HepG2 (cell line): Measurements from ENCODE around the gene ARHGEF12. TPM values are rescaled to one million over a fixed set of nuclear protein-coding genes. Genes with fewer than 3 reads are reported as not detected.

ENCODE experiments used
- ARHGAP35 ChIP-seq: sonication (generic); formaldehyde crosslinking; IDR thresholded peaks from 2 replicates; pipeline ENCODE4 v1.9.0; 2022; ENCODE audit warnings: mild to moderate bottlenecking, inconsistent platforms, moderate library complexity, missing genetic modification reagents, borderline replicate concordance
- EP300 ChIP-seq, 3 experiments: sonication (generic) in 1 of 3; formaldehyde crosslinking in 1 of 3; IDR thresholded peaks; 2 replicates each; pipeline versions ENCODE4 v1.5.1 to v1.6.1; 2011 to 2020; ENCODE audit warnings: low read depth in 2 of 3, low read length in 2 of 3, borderline replicate concordance in 1 of 3, improper control_type of control experiment in 1 of 3, mild to moderate bottlenecking in 1 of 3, missing genetic modification reagents in 1 of 3, moderate library complexity in 1 of 3
- GZF1 ChIP-seq: sonication (generic); formaldehyde crosslinking; IDR thresholded peaks from 2 replicates; pipeline ENCODE4 v1.5.1; 2020; ENCODE audit warnings: mild to moderate bottlenecking, missing genetic modification reagents
- KLF11 ChIP-seq: IDR thresholded peaks from 2 replicates; pipeline ENCODE4 v1.6.1; 2016; ENCODE audit warnings: missing compliant biosample characterization
- NONO ChIP-seq, 2 experiments: fragments of 450-650 bp in 1 of 2; sonication (generic) in 1 of 2; formaldehyde crosslinking in 1 of 2; IDR thresholded peaks in 1 of 2; conservative IDR thresholded peaks in 1 of 2; 2 replicates each; pipeline versions ENCODE4 v1.6.1 to v1.8.0; 2017 to 2022; ENCODE audit warnings: mild to moderate bottlenecking in 1 of 2, missing genetic modification reagents in 1 of 2, moderate library complexity in 1 of 2
- NRL ChIP-seq: sonication (generic); formaldehyde crosslinking; IDR thresholded peaks from 2 replicates; pipeline ENCODE4 v1.5.0; 2020; ENCODE audit warnings: missing genetic modification reagents, mild to moderate bottlenecking, moderate library complexity, borderline replicate concordance
- PHF21A ChIP-seq: sonication (generic); formaldehyde crosslinking; IDR thresholded peaks from 2 replicates; pipeline ENCODE4 v1.5.0; 2020; ENCODE audit warnings: mild to moderate bottlenecking, missing genetic modification reagents
- PITX1 ChIP-seq: sonication (generic); formaldehyde crosslinking; IDR thresholded peaks from 2 replicates; pipeline ENCODE4 v1.5.1; 2020; ENCODE audit warnings: mild to moderate bottlenecking, missing genetic modification reagents
- POLR2A ChIP-seq, 2 experiments: IDR thresholded peaks; 2 replicates each; pipeline ENCODE4 v1.6.1; 2011; ENCODE audit warnings: low read depth in 2 of 2, low read length in 2 of 2, mild to moderate bottlenecking in 1 of 2, moderate library complexity in 1 of 2; ENCODE audit not compliant: insufficient read depth in 1 of 2
- SALL1 ChIP-seq: sonication (generic); formaldehyde crosslinking; IDR thresholded peaks from 2 replicates; pipeline ENCODE4 v1.8.0; 2022; ENCODE audit warnings: mild to moderate bottlenecking, missing genetic modification reagents
- SMAD1 ChIP-seq: sonication (generic); formaldehyde crosslinking; IDR thresholded peaks from 2 replicates; pipeline ENCODE4 v1.4.0; 2020; ENCODE audit warnings: missing genetic modification reagents, low read depth, mild to moderate bottlenecking, borderline replicate concordance
- ZBTB42 ChIP-seq: sonication (generic); formaldehyde crosslinking; IDR thresholded peaks from 2 replicates; pipeline ENCODE4 v1.5.0; 2020; ENCODE audit warnings: mild to moderate bottlenecking, missing genetic modification reagents
- ZC3H4 ChIP-seq: sonication (generic); formaldehyde crosslinking; IDR thresholded peaks from 2 replicates; pipeline ENCODE4 v1.4.0; 2020; ENCODE audit warnings: missing genetic modification reagents, borderline replicate concordance
- ZNF235 ChIP-seq: sonication (generic); formaldehyde crosslinking; IDR thresholded peaks from 2 replicates; pipeline ENCODE4 v1.8.1; 2023; ENCODE audit warnings: mild to moderate bottlenecking, missing genetic modification reagents, borderline replicate concordance
- ZNF251 ChIP-seq: sonication (generic); formaldehyde crosslinking; IDR thresholded peaks from 2 replicates; pipeline ENCODE4 v1.9.0; 2021; ENCODE audit warnings: mild to moderate bottlenecking, missing genetic modification reagents
- ZNF280B ChIP-seq: sonication (generic); formaldehyde crosslinking; IDR thresholded peaks from 2 replicates; pipeline ENCODE4 v1.5.0; 2020; ENCODE audit warnings: missing genetic modification reagents, mild to moderate bottlenecking, borderline replicate concordance
- ZNF343 ChIP-seq: sonication (generic); formaldehyde crosslinking; IDR thresholded peaks from 2 replicates; pipeline ENCODE4 v1.4.0; 2020; ENCODE audit warnings: mild to moderate bottlenecking, missing genetic modification reagents
- ZNF607 ChIP-seq: sonication (generic); formaldehyde crosslinking; IDR thresholded peaks from 2 replicates; pipeline ENCODE4 v1.5.1; 2020; ENCODE audit warnings: missing genetic modification reagents, mild to moderate bottlenecking, borderline replicate concordance
- ZSCAN9 ChIP-seq: IDR thresholded peaks from 2 replicates; pipeline ENCODE4 v1.6.1; 2016; ENCODE audit warnings: borderline replicate concordance
- polyA plus RNA-seq, 8 experiments: library from polyadenylated mRNA; depleted of rRNA in 3 of 8; stranded (reverse) in 7 of 8; unstranded in 1 of 8; fragments of >200 nt; fragmentation: Illumina TruSeq in 4 of 8; extraction: Trizol in 4 of 8; gene quantifications; 2 replicates each; pipeline versions ENCODE4 v1.2.1 to v1.2.3, GENCODE V29; 2011 to 2016; ENCODE audit warnings: low read depth in 4 of 8, missing spikeins in 1 of 8, mixed read lengths in 1 of 8; ENCODE audit not compliant: insufficient read depth in 1 of 8
- total RNA-seq, 5 experiments: library from RNA; depleted of rRNA; stranded (reverse); fragments of >200 nt; fragmentation: Illumina TruSeq; extraction: Trizol; gene quantifications; 2 replicates each; pipeline ENCODE4 v1.2.3, GENCODE V29; 2016; ENCODE audit warnings: low read depth in 1 of 5
- TF ChIP-seq, protein P1 (sequence below): sonication (generic); formaldehyde crosslinking; IDR thresholded peaks from 2 replicates; pipeline ENCODE4 v1.4.0; 2020; ENCODE audit warnings: missing genetic modification reagents

The ARHGEF12 gene
- total and polyA plus RNA-seq, 2 of the 13 experiments (the other 11 are each of a cell fraction or from before 2014, with no cell fraction given): 17.9 to 54.4 TPM

- TF ChIP-seq ZNF235 (CRISPR knock-in tag) (no peak; the same call in 1 of the 2 replicates), PITX1 (peak; percentile 75; the same call in 1 of the 2 replicates), ZNF607 (CRISPR knock-in tag) (peak; percentile 79; the same call in 1 of the 2 replicates), KLF11 (CRISPR knock-in tag) (no peak), SALL1 (CRISPR knock-in tag) (peak; percentile 96), ARHGAP35 (CRISPR knock-in tag) (no peak), ZSCAN9 (CRISPR knock-in tag) (no peak; the same call in 1 of the 2 replicates), NONO (IDR thresholded peaks at IDR 0.05) (no peak), NONO (CRISPR knock-in tag; conservative IDR thresholded peaks at IDR 0.05) (peak; percentile 98), ZNF343 (CRISPR knock-in tag) (0 out of 2 replicates have a peak, but pooled peaks have one; percentile 39), GZF1 (CRISPR knock-in tag) (0 out of 2 replicates have a peak, but pooled peaks have one; percentile 67), PHF21A (CRISPR knock-in tag) (peak; percentile 94), SMAD1 (CRISPR knock-in tag) (peak; percentile 75; the same call in 1 of the 2 replicates), POLR2A (IDR thresholded peaks at IDR 0.05; ENCODE audit: insufficient read depth in 1 of 2, low read depth in 2 of 2, low read length in 2 of 2) (peak in 1 of 2 experiments; percentile 50; a peak in 3 of 4 replicates), NRL (CRISPR knock-in tag) (peak; percentile 80; the same call in 1 of the 2 replicates), EP300 (IDR thresholded peaks at IDR 0.05; ENCODE audit: low read depth in 2 of 2, low read length in 2 of 2) (peak; percentile 52 to 64; a peak in 2 of 4 replicates), EP300 (CRISPR knock-in tag; IDR thresholded peaks at IDR 0.05; ENCODE audit: borderline replicate concordance) (0 out of 2 replicates have a peak, but pooled peaks have one; percentile 34), ZNF251 (CRISPR knock-in tag) (no peak), ZBTB42 (no peak), ZNF280B (CRISPR knock-in tag) (peak; percentile 74; the same call in 1 of the 2 replicates), ZC3H4 (CRISPR knock-in tag) (no peak)
- TF ChIP-seq, protein P1, sequence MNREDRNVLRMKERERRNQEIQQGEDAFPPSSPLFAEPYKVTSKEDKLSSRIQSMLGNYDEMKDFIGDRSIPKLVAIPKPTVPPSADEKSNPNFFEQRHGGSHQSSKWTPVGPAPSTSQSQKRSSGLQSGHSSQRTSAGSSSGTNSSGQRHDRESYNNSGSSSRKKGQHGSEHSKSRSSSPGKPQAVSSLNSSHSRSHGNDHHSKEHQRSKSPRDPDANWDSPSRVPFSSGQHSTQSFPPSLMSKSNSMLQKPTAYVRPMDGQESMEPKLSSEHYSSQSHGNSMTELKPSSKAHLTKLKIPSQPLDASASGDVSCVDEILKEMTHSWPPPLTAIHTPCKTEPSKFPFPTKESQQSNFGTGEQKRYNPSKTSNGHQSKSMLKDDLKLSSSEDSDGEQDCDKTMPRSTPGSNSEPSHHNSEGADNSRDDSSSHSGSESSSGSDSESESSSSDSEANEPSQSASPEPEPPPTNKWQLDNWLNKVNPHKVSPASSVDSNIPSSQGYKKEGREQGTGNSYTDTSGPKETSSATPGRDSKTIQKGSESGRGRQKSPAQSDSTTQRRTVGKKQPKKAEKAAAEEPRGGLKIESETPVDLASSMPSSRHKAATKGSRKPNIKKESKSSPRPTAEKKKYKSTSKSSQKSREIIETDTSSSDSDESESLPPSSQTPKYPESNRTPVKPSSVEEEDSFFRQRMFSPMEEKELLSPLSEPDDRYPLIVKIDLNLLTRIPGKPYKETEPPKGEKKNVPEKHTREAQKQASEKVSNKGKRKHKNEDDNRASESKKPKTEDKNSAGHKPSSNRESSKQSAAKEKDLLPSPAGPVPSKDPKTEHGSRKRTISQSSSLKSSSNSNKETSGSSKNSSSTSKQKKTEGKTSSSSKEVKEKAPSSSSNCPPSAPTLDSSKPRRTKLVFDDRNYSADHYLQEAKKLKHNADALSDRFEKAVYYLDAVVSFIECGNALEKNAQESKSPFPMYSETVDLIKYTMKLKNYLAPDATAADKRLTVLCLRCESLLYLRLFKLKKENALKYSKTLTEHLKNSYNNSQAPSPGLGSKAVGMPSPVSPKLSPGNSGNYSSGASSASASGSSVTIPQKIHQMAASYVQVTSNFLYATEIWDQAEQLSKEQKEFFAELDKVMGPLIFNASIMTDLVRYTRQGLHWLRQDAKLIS: 0 out of 2 replicates have a peak, but pooled peaks have one; percentile 43
Measured at GRCh38 chr11:120335908-120336640, at the start of gene ARHGEF12 (continued).
